GM12878 (cell line): Measurements from ENCODE around the gene ELSPBP1.

ENCODE experiments used
- ASH2L ChIP-seq: fragments of 300-600, 200-600 bp; sonication (generic); IDR thresholded peaks from 2 replicates; pipeline ENCODE4 v1.6.1; 2017; ENCODE audit warnings: low read depth, mild to moderate bottlenecking, borderline replicate concordance
- CEBPB ChIP-seq, 2 experiments: fragments of 150-350 bp in 1 of 2; IDR thresholded peaks; 2 replicates each; pipeline ENCODE4 v1.6.1; 2012 to 2014; ENCODE audit warnings: low read depth in 2 of 2, low read length in 2 of 2, borderline replicate concordance in 1 of 2, inconsistent platforms in 1 of 2
- CREB1 ChIP-seq: IDR thresholded peaks from 2 replicates; pipeline ENCODE4 v1.6.1; 2012; ENCODE audit warnings: low read depth, mild to moderate bottlenecking, inconsistent platforms
- EP300 ChIP-seq, 2 experiments: fragments of 150-350 bp in 1 of 2; IDR thresholded peaks; 2 replicates each; pipeline ENCODE4 v1.6.1; 2011 to 2012; ENCODE audit warnings: low read depth in 2 of 2, low read length in 2 of 2, borderline replicate concordance in 1 of 2, improper control_type of control experiment in 1 of 2, inconsistent platforms in 1 of 2; ENCODE audit not compliant: control insufficient read depth in 1 of 2
- EZH2 ChIP-seq: IDR thresholded peaks from 2 replicates; pipeline ENCODE4 v1.6.1; 2012; ENCODE audit warnings: low read depth, mild to moderate bottlenecking, control low read depth, inconsistent platforms, low read length, borderline replicate concordance; ENCODE audit not compliant: control insufficient read depth
- POLR2AphosphoS5 ChIP-seq: IDR thresholded peaks from 2 replicates; pipeline ENCODE4 v1.6.1; 2011; ENCODE audit warnings: mild to moderate bottlenecking, low read length, inconsistent platforms
- POU2F2 ChIP-seq: IDR thresholded peaks from 3 replicates; pipeline ENCODE4 v1.6.1; 2011; ENCODE audit warnings: low read depth, mild to moderate bottlenecking, low read length, borderline replicate concordance
- TF ChIP-seq, protein P1 (sequence below): IDR thresholded peaks from 2 replicates; pipeline ENCODE4 v1.6.1; 2012; ENCODE audit warnings: low read length, inconsistent platforms
- TF ChIP-seq, protein P2 (sequence below): IDR thresholded peaks from 2 replicates; pipeline ENCODE4 v1.6.1; 2012; ENCODE audit warnings: mild to moderate bottlenecking, low read depth, low read length
- TF ChIP-seq, protein P3 (sequence below): IDR thresholded peaks from 2 replicates; pipeline ENCODE4 v1.6.1; 2012; ENCODE audit warnings: low read depth, low read length, improper control_type of control experiment

DNA sequence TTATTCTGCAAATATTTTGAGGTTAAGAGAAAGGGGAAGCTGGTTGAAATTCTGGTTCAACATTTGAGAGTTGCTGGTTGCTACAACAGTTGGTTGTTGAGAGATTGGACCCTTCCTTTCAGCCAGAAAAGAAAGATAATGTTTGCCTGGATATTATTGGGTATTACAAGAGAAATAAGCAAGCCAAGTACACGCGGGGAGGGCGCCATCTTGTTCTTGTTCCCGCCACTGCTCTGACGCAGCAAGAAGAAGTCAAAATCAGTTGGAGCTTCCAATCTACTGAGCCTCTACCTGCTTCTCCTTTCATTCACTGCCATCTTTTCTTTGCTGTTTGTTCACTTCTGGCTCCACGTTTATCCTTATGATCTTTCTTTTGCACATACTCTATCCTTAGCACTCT lies 20.9 kb upstream of the ELSPBP1 start:
- TF ChIP-seq CEBPB (IDR thresholded peaks at IDR 0.05; ENCODE audit: borderline replicate concordance in 1 of 2, low read depth in 2 of 2, low read length in 2 of 2) (no peak), ASH2L (no peak), POU2F2 (no peak), CREB1 (no peak), EP300 (IDR thresholded peaks at IDR 0.05; ENCODE audit: borderline replicate concordance in 1 of 2, control insufficient read depth in 1 of 2, low read depth in 2 of 2, low read length in 2 of 2) (no peak), POLR2AphosphoS5 (no peak), EZH2 (no peak)
- TF ChIP-seq, protein P1, sequence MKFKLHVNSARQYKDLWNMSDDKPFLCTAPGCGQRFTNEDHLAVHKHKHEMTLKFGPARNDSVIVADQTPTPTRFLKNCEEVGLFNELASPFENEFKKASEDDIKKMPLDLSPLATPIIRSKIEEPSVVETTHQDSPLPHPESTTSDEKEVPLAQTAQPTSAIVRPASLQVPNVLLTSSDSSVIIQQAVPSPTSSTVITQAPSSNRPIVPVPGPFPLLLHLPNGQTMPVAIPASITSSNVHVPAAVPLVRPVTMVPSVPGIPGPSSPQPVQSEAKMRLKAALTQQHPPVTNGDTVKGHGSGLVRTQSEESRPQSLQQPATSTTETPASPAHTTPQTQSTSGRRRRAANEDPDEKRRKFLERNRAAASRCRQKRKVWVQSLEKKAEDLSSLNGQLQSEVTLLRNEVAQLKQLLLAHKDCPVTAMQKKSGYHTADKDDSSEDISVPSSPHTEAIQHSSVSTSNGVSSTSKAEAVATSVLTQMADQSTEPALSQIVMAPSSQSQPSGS = no peak
- TF ChIP-seq, protein P2, sequence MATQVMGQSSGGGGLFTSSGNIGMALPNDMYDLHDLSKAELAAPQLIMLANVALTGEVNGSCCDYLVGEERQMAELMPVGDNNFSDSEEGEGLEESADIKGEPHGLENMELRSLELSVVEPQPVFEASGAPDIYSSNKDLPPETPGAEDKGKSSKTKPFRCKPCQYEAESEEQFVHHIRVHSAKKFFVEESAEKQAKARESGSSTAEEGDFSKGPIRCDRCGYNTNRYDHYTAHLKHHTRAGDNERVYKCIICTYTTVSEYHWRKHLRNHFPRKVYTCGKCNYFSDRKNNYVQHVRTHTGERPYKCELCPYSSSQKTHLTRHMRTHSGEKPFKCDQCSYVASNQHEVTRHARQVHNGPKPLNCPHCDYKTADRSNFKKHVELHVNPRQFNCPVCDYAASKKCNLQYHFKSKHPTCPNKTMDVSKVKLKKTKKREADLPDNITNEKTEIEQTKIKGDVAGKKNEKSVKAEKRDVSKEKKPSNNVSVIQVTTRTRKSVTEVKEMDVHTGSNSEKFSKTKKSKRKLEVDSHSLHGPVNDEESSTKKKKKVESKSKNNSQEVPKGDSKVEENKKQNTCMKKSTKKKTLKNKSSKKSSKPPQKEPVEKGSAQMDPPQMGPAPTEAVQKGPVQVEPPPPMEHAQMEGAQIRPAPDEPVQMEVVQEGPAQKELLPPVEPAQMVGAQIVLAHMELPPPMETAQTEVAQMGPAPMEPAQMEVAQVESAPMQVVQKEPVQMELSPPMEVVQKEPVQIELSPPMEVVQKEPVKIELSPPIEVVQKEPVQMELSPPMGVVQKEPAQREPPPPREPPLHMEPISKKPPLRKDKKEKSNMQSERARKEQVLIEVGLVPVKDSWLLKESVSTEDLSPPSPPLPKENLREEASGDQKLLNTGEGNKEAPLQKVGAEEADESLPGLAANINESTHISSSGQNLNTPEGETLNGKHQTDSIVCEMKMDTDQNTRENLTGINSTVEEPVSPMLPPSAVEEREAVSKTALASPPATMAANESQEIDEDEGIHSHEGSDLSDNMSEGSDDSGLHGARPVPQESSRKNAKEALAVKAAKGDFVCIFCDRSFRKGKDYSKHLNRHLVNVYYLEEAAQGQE = no peak
- TF ChIP-seq, protein P3, sequence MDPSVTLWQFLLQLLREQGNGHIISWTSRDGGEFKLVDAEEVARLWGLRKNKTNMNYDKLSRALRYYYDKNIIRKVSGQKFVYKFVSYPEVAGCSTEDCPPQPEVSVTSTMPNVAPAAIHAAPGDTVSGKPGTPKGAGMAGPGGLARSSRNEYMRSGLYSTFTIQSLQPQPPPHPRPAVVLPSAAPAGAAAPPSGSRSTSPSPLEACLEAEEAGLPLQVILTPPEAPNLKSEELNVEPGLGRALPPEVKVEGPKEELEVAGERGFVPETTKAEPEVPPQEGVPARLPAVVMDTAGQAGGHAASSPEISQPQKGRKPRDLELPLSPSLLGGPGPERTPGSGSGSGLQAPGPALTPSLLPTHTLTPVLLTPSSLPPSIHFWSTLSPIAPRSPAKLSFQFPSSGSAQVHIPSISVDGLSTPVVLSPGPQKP = no peak
